HFFc6 (cell line): ENCODE data around the gene SSUH2. TPM values are rescaled to one million over a fixed set of nuclear protein-coding genes. Genes with fewer than 3 reads are reported as not detected.

Source experiments
- DNase-seq: peaks from one replicate; pipeline ENCODE4 v3.0.0-alpha.2; 2018
- H3K27ac Mint-ChIP-seq: 2 replicates; pipeline ENCODE4 v1.8.0; 2020; ENCODE audit warnings: mild to moderate bottlenecking, mixed read lengths
- H3K27me3 Mint-ChIP-seq: 2 replicates; pipeline ENCODE4 v1.8.0; 2021; ENCODE audit warnings: mild to moderate bottlenecking, moderate library complexity, mixed read lengths; ENCODE audit not compliant: insufficient read depth
- H3K36me3 Mint-ChIP-seq: 2 replicates; pipeline ENCODE4 v1.8.0; 2021; ENCODE audit warnings: low read depth, mixed read lengths
- H3K4me1 Mint-ChIP-seq: 2 replicates; pipeline ENCODE4 v1.8.0; 2020; ENCODE audit warnings: low read depth, mixed read lengths
- H3K4me3 Mint-ChIP-seq: 2 replicates; pipeline ENCODE4 v1.8.0; 2020; ENCODE audit warnings: mild to moderate bottlenecking, moderate library complexity, mixed read lengths
- H3K9me3 Mint-ChIP-seq: 2 replicates; pipeline ENCODE4 v1.8.0; 2020; ENCODE audit warnings: mild to moderate bottlenecking, mixed read lengths
- total RNA-seq, 6 experiments: library from RNA; stranded (reverse); fragmentation: NEBNext Ultra II Directional; extraction: Animal tissue kit (Norgen Biotek cat#: 25700); gene quantifications; 2 replicates in 1 of 6; 3 replicates in 5 of 6; pipeline ENCODE4 v1.2.3, GENCODE V29; 2021
- TF ChIP-seq, protein P1 (sequence below): fragments of 200-600 bp; sonication (generic); IDR thresholded peaks from 2 replicates; pipeline ENCODE4 v1.5.0; 2021; ENCODE audit warnings: antibody characterized with exemption, mild to moderate bottlenecking

Gene SSUH2
- total RNA-seq, 6 experiments from 2014 or later: 0.28 to 0.51 (median 0.37) TPM; not detected in 2

GRCh38 chr3:8653800-8654408, 9.3 kb upstream of the SSUH2 start:
- no peak overlapping the region for H3K27ac Mint-ChIP-seq
- TF ChIP-seq, protein P1, sequence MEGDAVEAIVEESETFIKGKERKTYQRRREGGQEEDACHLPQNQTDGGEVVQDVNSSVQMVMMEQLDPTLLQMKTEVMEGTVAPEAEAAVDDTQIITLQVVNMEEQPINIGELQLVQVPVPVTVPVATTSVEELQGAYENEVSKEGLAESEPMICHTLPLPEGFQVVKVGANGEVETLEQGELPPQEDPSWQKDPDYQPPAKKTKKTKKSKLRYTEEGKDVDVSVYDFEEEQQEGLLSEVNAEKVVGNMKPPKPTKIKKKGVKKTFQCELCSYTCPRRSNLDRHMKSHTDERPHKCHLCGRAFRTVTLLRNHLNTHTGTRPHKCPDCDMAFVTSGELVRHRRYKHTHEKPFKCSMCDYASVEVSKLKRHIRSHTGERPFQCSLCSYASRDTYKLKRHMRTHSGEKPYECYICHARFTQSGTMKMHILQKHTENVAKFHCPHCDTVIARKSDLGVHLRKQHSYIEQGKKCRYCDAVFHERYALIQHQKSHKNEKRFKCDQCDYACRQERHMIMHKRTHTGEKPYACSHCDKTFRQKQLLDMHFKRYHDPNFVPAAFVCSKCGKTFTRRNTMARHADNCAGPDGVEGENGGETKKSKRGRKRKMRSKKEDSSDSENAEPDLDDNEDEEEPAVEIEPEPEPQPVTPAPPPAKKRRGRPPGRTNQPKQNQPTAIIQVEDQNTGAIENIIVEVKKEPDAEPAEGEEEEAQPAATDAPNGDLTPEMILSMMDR: no peak
- peak; percentile 23 for DNase-seq

GRCh38 chr3:8652324-8652987, 7.9 kb upstream of the SSUH2 start:
- H3K4me3 Mint-ChIP-seq: no peak overlapping the region
- TF ChIP-seq, protein P1: no peak

More at GRCh38 chr3:8653800-8654408, 9.3 kb upstream of the SSUH2 start:
- no peaks in the 10 kb centered on the region for H3K9me3 Mint-ChIP-seq
- no peaks in the 10 kb centered on the region for H3K36me3 Mint-ChIP-seq
- H3K27me3 Mint-ChIP-seq: peaks cover 11% of the 10 kb centered on the region
- peaks cover 7% of the 10 kb centered on the region for H3K4me1 Mint-ChIP-seq
- H3K4me3 Mint-ChIP-seq: no peak overlapping the region

DNA sequence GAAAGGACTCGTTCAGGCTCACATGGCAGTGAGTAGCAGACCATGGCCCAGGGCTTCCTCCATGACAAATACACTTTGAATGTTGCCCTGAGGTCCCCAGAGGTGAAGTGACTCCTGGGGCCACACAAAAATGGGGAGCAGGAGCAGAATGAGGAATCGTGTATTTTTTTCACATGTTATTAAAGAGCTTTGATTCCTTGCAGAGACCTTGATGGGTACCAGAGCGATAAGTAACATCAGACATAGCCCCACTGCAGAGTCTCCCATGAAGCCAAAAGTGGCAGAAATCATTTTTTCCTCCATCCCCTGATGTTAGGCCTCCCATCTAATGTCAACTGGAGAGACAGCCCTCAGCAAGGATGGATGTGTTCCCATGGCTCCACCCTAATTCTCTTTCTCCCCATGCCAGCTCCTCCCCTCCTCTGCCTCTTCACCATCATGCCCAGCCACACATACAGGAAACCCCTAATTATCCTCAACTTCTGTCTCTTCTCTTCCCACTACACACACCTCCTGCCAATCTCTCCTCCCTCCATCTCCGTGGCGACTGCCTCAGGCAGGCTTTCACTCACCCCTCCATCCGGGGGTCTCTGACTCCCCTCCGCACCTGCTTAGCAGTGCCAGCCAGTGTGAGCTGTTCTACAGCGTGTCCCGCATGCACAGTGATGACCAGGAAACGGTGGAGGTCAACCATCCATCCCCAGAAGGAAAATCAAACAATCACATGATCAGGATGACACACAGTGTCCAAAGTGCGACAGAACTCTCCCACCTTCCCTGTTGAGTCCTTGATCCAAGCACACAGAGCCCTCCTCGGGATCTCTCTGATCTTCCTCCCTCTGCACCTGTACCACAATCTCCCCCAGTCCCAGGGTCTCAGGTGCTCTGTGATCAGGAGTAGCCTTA, 7.1 kb upstream of the SSUH2 start:
- Mint-ChIP-seq H3K4me3 (no peak overlapping the region), H3K27me3 (peaks cover 12% of the 10 kb centered on the region), H3K4me1 (peaks cover 7% of the 10 kb centered on the region)

More at GRCh38 chr3:8652324-8652987, 7.9 kb upstream of the SSUH2 start:
- no peaks in the 10 kb centered on the region for H3K36me3 Mint-ChIP-seq
- H3K27me3 Mint-ChIP-seq: peaks cover 12% of the 10 kb centered on the region
- H3K27ac Mint-ChIP-seq: no peak overlapping the region
- H3K9me3 Mint-ChIP-seq: no peaks in the 10 kb centered on the region
- DNase-seq: no peak
- H3K4me1 Mint-ChIP-seq: peaks cover 7% of the 10 kb centered on the region

GRCh38 chr3:8650583-8651416, 6.2 kb upstream of the SSUH2 start:
- no peak overlapping the region for H3K4me3 Mint-ChIP-seq
- H3K9me3 Mint-ChIP-seq: no peaks in the 10 kb centered on the region
- peaks cover 7% of the 10 kb centered on the region for H3K4me1 Mint-ChIP-seq
- H3K27ac Mint-ChIP-seq: no peak overlapping the region
- H3K27me3 Mint-ChIP-seq: peaks cover 10% of the 10 kb centered on the region
- DNase-seq: no peak
- H3K36me3 Mint-ChIP-seq: no peaks in the 10 kb centered on the region
- TF ChIP-seq, protein P1: no peak

More for the DNA sequence above, 7.1 kb upstream of the SSUH2 start:
- TF ChIP-seq, protein P1: no peak
- no peaks in the 10 kb centered on the region for H3K9me3 Mint-ChIP-seq
- H3K27ac Mint-ChIP-seq: no peak overlapping the region
- H3K36me3 Mint-ChIP-seq: no peaks in the 10 kb centered on the region
- no peak for DNase-seq

DNA sequence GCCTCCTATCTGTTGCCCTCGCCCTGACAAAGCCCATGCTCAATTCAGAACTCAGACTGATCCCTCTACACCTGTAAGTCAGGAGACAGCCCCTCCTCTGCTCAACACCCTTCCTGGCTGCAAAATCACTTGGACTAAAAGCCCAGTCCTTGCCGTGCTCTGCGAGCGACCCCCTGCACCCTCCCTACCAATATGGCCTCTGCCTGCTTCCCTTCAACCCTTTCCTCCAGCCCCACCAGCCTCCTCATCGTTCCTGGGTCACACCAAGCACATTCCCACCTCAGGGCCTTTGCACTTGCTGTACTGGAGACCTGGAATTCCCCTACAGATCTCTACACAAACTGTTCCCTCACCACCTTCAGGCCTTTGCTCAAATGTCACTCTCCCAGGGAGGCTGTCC, 5.2 kb upstream of the SSUH2 start:
- no peak for DNase-seq
- peaks cover 10% of the 10 kb centered on the region for H3K27me3 Mint-ChIP-seq
- H3K27ac Mint-ChIP-seq: no peak overlapping the region
- H3K4me3 Mint-ChIP-seq: no peak overlapping the region
- TF ChIP-seq, protein P1: no peak
- H3K4me1 Mint-ChIP-seq: peaks cover 7% of the 10 kb centered on the region
- H3K9me3 Mint-ChIP-seq: no peaks in the 10 kb centered on the region
- no peaks in the 10 kb centered on the region for H3K36me3 Mint-ChIP-seq
